GM06990 (cell line): ENCODE results near the gene HMGCS1.

ENCODE experiments used
- DNase-seq: peaks from one replicate; pipeline ENCODE4 v3.0.0-alpha.2; 2011; ENCODE audit not compliant: insufficient read length; ENCODE audit errors: extremely low read depth
- H3K27me3 ChIP-seq: replicated peaks from 2 replicates; pipeline ENCODE4 v1.6.0; 2011; ENCODE audit warnings: low read length; ENCODE audit not compliant: control insufficient read depth, insufficient read depth
- H3K36me3 ChIP-seq: 2 replicates; pipeline ENCODE4 v1.5.1; 2011; ENCODE audit warnings: low read length; ENCODE audit not compliant: control insufficient read depth, insufficient read depth
- H3K4me3 ChIP-seq: replicated peaks from 2 replicates; pipeline ENCODE4 v1.5.1; 2011; ENCODE audit warnings: low read depth, mild to moderate bottlenecking, control low read depth, low read length
- CTCF ChIP-seq: IDR thresholded peaks from 2 replicates; pipeline ENCODE4 v1.5.1; 2011; ENCODE audit warnings: low read length, control low read depth, mild to moderate bottlenecking, inconsistent platforms; ENCODE audit not compliant: insufficient read depth, poor library complexity, severe bottlenecking

HMGCS1 gene

GRCh38 chr5:43316421-43316820 lies 3.2 kb upstream of the HMGCS1 start:
- Histone ChIP-seq H3K4me3 (no peak overlapping the region), H3K36me3 (no peaks in the 10 kb centered on the region), H3K27me3 (no peaks in the 10 kb centered on the region)
- no peak for TF ChIP-seq CTCF
- DNase-seq = no peak

GRCh38 chr5:43315682-43316081 lies 2.5 kb upstream of the HMGCS1 start:
- Histone ChIP-seq H3K4me3 (no peak overlapping the region), H3K27me3 (no peaks in the 10 kb centered on the region), H3K36me3 (no peaks in the 10 kb centered on the region)
- TF ChIP-seq CTCF = no peak
- DNase-seq = no peak

GRCh38 chr5:43315263-43315662 lies 2.1 kb upstream of the HMGCS1 start:
- DNase-seq = no peak
- H3K36me3 ChIP-seq = no peaks in the 10 kb centered on the region
- H3K4me3 ChIP-seq = no peak overlapping the region
- H3K27me3 ChIP-seq = no peaks in the 10 kb centered on the region
- no peak for TF ChIP-seq CTCF

GRCh38 chr5:43314724-43315123 lies 1.5 kb upstream of the HMGCS1 start:
- no peaks in the 10 kb centered on the region for H3K36me3 ChIP-seq
- no peak overlapping the region for H3K4me3 ChIP-seq
- DNase-seq = no peak
- H3K27me3 ChIP-seq = no peaks in the 10 kb centered on the region
- TF ChIP-seq CTCF = no peak

GRCh38 chr5:43313854-43314457 lies 744 bp upstream of the HMGCS1 start:
- no peak for TF ChIP-seq CTCF
- no peaks in the 10 kb centered on the region; the same call in 1 of the 2 replicates for H3K36me3 ChIP-seq
- no peak for DNase-seq
- H3K27me3 ChIP-seq = no peaks in the 10 kb centered on the region
- H3K4me3 ChIP-seq = peak overlapping the region; percentile 37

- TF ChIP-seq CTCF = no peak
Observed at GRCh38 chr5:43312699-43313034, 545 bp downstream of the HMGCS1 start.

More at GRCh38 chr5:43312699-43313034, 545 bp downstream of the HMGCS1 start:
- Histone ChIP-seq H3K27me3 (no peaks in the 10 kb centered on the region), H3K36me3 (no peaks in the 10 kb centered on the region; the same call in 1 of the 2 replicates), H3K4me3 (peak overlapping the region; percentile 97)
- DNase-seq = no peak
